ENCODE data around the gene SNX14.
A peak's percentile ranks its signal among the peaks of the same experiment; 100 is the strongest.

The SNX14 gene

DNA sequence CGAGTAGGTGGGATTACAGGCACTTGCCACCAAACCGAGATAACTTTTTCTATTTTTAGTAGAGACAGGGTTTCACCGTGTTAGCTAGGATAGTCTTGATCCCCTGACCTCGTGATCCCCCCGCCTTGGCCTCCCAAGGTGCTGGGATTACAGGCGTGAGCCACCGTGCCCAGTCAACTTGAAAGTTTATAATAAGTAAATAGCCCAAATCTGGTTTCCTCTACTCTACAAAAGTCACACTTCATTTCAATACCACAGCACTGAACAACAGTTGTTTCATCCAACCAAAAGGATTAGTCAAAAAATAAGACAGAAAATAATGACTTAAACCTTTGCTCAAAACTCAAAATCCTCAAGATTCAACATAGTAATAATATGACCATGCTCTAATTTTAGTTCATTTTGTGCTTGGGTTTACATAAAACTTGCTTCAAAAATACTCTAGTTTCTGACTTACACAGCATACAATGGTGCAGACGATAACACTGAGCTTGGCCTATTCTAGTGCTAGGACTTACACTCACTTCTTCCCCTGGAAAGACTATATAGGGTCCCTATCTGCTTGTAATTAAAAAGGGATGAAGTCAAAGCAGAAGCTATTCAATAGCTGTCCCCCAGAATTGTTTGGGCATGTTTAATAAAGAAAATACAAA lies 87.1 kb downstream of the SNX14 start:
- no peak for DNase-seq (ENCODE audit: low read depth)

DNA sequence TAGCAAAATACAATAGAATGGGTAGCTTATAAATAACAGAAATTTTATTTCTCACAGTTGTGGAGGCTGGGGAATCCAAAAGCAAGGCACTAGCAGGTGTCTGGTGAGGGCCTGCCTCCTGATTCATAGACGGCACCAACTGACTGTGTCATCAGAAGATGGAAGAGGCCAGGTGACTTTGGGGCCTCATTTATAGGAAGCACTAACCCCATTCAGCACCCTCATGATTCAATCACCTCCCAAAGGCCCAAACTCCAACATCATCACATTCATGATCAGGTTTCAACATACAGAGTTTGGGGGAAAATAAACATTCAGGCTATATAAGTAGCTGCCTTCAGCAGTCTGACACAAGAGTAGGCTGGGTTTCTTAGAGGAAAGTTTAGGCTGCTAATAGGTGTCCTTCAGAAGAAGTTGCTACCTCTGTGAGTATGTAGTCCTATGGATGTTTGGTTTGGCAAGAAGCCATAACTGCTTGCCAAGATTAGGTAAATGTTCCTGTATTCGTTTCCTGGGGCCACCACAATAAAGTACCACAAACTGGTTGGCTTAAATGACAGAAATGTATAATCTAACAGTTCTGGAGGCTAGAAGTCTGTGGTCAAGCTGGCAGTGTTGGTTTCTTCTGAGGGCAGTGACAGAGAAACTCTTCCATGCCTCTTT lies 94.9 kb downstream of the SNX14 start:
- DNase-seq (ENCODE audit: low read depth) = no peak

DNA sequence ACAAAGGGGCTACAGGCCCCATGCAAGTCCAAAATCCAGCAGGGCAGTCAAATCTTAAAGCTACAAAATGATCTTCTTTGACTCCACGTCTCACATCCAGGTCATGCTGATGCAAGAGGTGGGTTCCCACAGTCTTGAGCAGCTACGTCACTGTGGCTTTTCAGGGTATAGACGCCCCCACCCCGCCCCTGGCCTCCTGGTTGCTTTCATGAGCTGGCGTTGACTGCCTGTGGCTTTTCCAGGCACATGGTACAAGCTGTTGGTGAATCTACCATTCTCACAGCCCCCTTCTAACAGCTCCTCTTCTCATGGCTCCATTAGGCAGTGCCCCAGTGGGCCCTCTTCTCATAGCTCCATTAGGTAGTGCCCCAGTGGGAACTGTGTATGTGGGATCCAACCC lies 96.8 kb downstream of the SNX14 start:
- DNase-seq (ENCODE audit: low read depth) = no peak

GRCh38 chr6:85496009-85496579 lies 97.6 kb downstream of the SNX14 start:
- DNase-seq (ENCODE audit: low read depth) = no peak

- DNase-seq (ENCODE audit: low read depth) = no peak
Observed at GRCh38 chr6:85494547-85495536, 98.8 kb downstream of the SNX14 start.

DNA sequence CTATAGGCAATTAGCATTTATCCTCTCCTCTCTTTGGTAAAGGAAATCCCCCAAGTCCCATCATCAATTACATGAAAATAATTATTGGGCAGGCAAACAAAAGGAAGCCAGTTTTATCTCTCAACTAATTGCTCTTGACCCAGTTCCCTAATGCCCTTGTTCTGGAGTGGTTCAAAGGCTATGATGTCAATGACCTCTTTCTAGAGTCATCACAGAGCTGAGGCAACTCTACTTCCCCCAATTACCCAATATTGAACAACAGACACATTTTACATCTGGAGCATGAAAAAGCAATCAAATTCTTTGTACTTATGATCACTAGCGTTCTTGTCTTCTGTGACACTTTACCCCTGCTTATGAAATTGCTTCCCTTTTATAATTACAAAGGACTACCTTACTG lies 100.3 kb downstream of the SNX14 start:
- no peak for DNase-seq (ENCODE audit: low read depth)

DNA sequence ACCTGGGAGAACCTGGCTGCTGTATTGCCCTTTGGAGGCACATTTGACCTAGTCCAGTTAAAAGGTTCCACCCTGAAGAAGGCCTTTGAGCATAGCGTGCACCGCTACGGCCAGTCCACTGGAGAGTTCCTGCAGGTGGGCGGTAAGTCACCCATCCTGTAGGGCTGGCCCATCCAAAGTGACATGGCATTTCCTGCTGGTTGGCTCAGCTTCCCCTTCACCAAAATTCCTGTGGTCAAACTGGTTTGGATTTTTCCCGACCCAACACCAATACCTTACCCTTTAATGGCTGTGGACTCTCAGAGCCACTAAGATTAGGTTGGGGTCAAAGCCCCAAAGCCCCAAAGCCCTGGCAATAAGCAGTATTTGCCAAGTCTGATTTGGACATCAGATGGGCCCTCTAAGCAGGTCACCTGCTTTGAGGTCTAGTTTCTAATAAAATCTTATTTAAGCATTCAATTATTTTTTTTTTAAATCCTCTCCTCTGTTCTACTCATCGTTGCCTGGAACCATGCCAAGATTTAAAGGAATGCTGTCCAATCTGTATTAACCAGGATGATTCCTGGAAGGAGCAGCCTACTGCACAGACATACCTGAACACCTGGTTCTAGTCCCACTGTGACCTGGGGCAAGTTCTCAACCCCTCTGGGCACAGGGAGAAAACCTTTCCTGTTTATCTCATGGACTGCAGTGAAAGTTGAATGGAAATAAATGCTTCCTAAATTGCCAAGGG lies 103.0 kb downstream of the SNX14 start:
- no peak for DNase-seq (ENCODE audit: low read depth)

GRCh38 chr6:85484948-85485347 lies 108.7 kb downstream of the SNX14 start:
- DNase-seq (ENCODE audit: low read depth) = no peak

- no peak for DNase-seq (ENCODE audit: low read depth)
Observed at GRCh38 chr6:85483846-85484245, 109.8 kb downstream of the SNX14 start.

DNA sequence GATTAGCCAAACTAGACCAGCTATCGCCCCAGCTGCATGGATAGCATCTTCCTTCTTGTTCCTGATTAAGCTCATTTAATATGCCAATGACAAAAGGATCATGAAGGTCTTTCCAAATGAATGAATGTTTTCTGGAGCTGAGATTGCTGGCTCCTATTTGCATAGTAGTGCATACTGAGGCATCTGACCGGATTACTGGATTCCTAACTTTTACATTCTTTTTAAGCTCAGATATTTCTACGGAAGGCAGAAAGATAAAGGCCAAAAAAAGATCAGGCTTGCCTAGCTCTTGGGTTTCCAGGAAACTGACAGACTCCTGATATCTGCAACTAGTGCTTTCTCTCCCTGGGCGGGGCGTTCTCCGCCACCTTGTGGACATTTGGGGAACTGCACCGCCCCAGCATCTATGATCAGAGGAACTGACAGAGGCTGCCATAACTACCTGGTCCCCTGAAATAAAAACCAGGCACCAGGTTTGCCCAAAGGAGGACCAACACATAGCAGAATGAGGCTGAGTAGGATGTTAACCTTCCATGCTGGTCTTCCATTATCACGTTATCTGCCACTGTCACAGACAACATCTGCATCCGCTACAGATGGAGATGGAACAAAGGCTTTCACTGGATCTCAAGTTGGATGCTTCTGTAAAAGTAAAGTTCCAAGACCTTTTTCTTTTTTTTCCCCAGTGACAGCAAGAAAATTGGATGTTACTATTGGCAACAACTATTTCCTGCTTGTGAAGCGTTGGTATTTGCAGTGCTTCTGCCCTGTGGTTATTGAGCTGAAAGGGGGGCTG lies 110.6 kb downstream of the SNX14 start:
- peak; percentile 45 for DNase-seq (ENCODE audit: low read depth)

DNA sequence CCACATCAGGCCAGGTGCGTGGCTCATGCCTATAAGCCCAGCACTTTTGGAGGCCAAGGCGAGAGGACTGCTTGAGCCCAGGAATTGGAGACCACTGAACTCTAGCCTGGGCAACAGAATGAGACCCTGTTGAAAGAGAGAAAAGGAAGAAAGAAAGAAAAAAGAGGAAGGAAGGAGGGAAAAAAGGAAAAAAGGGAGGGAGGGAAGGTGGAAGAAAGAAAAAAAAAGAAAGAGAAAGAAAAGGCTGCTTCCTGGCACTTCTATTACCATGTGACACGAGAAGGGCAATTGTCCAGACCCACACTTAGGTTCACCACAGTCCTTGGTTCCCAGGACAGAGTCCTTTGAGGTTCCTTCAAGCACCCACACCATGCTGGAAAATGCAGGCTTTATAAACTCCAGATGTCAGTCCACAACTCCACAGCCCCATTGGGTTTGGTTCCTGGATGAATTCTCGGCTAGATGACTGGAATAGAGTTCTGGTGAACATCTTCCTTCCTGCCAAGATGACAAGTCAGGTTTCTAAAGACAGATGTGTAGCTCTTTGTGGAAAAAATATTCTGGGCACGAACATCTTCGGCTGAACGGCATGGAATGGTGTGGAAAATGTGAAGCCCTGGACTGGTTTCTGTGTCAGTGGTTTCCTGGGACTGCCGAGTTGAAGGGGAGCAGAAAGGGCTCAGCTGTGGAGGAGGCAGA lies 111.3 kb downstream of the SNX14 start:
- no peak for DNase-seq (ENCODE audit: low read depth)

GRCh38 chr6:85479208-85479607 lies 114.5 kb downstream of the SNX14 start:
- DNase-seq (ENCODE audit: low read depth) = no peak

DNA sequence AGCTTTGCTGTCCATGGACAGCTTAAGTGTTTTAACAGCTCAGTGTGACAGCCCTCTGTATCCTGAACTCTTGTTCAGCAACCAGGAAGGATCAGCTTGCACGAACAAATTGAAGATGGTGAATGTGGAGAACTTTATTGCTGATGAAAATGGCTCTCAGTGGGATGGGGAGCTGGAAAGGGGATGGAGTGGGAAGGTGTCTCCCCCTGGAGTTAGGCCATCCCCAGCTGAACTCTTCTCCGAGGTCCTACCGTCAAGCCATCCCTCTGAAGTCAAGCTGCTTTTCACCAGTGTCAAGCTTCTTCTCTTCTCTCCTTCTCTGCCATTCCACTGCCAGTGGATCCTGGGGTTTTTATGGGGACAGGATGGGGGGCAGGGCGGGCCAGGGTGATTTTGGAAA lies 117.1 kb downstream of the SNX14 start:
- DNase-seq (ENCODE audit: low read depth) = no peak

- DNase-seq (ENCODE audit: low read depth) = no peak
Observed at GRCh38 chr6:85473748-85474147, 119.9 kb downstream of the SNX14 start.

- no peak for DNase-seq (ENCODE audit: low read depth)
Observed at GRCh38 chr6:85472744-85473143, 120.9 kb downstream of the SNX14 start.

GRCh38 chr6:85470023-85470410 lies 123.6 kb downstream of the SNX14 start:
- no peak for DNase-seq (ENCODE audit: low read depth)

- DNase-seq (ENCODE audit: low read depth) = no peak
Observed at GRCh38 chr6:85469276-85470022, 124.2 kb downstream of the SNX14 start.

DNA sequence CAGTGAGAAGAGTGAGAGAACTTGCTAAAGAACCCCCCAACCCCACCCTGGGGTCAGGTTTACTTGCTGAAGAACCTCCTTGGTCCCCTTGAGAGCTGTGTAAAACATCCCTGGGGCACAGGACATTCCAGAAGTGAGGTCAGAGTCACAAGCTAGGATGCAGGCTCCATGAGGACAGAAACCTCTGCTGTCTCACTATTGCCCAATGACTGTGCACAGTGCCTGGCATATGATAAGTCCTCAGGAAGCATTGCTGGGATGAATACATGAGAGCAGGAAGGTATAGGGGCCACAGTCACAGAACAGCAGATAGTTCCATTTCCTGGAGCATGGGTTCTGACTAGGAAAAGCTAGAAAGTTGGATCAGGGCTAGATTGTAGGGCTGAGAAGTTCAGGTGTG lies 125.3 kb downstream of the SNX14 start:
- no peak for DNase-seq (ENCODE audit: low read depth)

DNA sequence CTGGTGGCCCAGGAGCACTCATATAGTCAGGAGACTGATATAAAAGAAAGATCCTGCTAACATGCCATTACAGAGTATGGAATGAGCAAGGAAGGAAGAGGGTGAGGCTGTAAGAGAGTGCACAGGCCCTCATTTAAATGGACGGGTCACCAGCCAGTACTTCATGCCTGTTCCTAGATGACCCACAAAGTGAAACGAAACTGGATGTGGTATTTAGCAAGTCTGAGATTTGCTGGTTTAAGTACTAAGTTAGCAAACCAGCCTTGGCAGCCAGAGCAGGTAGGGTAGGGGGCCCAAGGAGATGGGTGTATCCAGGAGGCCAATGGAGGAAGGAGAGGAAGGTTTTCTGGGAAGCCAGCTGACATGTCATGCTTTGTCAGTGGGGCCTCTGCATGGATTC lies 127.9 kb downstream of the SNX14 start:
- DNase-seq (ENCODE audit: low read depth) = no peak
